Stimulated activated CD4-positive, alpha-beta T cell treated with anti-CD3 and anti-CD28 coated beads, Interleukin-15, amount 100 ng/mL, for 1 hour (primary cell): ENCODE results near the gene NEGR1.

Source experiments
- DNase-seq, 2 donors: peaks; one replicate each; pipeline ENCODE4 v3.0.0-alpha.2; 2020; ENCODE audit warnings: low read depth in 1 of 2, low spot score in 1 of 2

NEGR1 gene

DNA sequence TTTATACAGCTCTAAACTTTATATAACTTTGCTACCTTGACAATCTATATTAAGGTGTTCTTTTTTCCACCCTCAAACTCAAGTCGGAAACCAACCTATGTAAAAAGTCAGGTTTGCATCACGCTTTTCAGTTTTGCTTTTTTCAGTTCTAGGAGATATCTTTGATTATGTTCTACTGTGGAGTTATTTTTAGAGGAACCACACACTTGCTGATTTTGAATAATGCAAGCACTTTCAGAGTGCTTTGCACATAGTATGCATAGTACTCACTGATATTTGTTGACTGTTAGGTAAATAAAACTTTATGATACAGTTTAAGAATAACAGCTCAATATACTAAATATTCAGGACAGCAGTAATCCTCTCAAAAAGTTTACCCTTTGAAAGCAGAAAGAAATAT lies 637.3 kb downstream of the NEGR1 start:
- DNase-seq, result no peak

GRCh38 chr1:71641903-71642302 lies 640.4 kb downstream of the NEGR1 start:
- DNase-seq, result no peak

GRCh38 chr1:71640998-71641397 lies 641.3 kb downstream of the NEGR1 start:
- DNase-seq, result no peak

DNA sequence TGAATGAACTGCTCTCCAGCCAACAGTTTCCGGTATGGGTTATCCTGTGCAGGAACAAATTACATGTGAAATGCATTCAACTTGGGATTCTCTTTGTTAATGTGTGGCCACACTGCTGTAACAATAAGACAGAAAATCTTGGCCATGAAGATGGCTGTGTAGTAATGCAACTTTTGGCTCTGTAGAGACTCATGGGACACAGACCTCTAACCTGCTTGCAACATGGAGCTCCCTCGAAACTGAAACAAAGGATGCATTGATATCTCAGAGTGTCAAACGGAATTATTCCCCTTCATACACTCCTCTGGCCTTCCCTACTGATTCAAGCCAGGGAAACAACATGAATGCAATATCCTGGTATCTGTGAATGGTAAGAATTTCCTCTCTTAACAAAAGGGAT lies 642.2 kb downstream of the NEGR1 start:
- DNase-seq, result no peak

DNA sequence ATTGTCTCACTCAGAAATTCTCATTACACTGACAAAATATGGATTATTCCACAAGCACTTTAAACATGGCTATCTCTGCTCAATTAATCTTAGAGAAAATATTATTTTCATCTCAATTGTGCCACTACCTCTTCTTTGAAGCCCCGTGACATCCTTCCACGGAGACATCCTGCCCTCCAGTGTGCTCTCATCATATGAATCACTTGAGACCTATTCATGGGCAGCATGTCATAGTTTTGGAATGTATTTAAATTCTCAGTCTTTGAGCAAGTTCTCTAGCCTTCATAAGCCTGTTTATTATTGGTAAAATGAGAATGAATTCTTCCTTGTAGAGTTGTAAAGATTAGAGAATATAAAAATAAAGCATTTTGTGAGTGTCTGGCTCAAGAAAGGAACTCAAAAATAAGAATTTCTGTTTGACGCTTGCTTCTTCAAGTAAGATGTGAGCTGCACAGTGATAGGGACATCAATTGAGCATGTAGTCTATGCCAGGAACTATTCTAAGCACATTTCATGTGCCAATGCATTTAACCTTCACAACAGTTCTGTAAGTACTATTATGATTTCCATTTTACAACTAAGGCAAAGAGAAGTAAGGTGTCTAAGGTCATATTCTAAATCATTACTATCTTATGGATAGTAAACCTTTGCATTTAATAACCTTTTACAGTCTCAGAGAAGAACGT lies 644.1 kb downstream of the NEGR1 start:
- DNase-seq, result no peak

DNA sequence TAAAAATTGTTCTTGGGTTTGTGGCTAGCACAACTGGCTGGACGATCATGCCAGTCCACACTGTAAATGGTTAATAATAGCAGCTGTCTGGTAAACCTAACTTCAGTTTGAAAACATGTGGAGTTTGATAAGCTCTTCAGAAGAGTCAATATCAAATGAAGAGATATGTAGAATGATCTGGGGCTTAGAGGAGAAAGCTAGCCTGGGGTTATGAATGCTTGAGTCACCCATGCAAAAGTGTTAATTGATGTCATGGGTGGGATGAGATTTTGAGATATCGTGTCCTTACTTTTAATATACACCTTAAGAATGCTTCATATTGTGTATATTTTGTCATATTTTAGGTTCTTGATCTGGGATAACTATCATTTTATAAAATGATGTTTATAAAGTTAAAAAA lies 646.8 kb downstream of the NEGR1 start:
- no peak for DNase-seq

GRCh38 chr1:71634159-71634558 lies 648.2 kb downstream of the NEGR1 start:
- DNase-seq, result no peak

- DNase-seq, result no peak
Measured at GRCh38 chr1:71630073-71630472, 652.3 kb downstream of the NEGR1 start.

DNA sequence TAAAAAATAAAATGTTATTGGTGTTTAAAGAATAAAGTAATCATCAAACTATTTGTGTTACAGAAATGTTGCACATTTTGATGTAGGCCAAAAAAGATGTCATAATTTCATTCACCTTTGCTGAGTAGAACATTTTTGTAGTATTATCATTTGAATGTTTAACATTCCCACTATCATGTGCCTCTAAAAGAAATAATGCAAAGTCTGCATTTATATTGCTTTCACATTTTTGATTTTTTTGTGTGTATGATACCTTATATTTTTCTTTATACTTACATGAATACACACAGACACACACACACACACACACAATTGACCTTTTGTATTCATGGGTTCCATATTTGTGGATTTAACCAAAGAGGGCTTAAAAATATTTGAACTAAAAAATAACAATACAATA lies 657.3 kb downstream of the NEGR1 start:
- no peak for DNase-seq

DNA sequence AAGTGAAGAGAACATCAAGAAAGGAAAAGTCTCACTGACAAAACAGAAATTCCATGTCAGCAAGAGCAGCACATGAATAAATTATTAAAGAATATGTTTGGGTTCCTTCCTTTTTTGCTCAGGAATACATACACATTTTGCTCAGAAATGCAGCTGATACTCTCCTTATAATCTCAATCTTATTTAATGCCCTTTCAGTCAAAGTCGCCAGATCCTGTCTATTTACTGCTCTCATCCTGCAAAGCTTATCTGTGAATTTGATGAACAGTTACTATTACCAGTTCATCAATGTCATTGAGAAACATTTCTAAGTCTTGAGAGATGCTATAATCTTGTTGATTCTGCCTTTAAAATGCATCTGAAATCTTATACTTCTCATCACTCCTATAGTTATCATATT lies 658.5 kb downstream of the NEGR1 start:
- DNase-seq, result no peak

GRCh38 chr1:71621785-71622184 lies 660.6 kb downstream of the NEGR1 start:
- no peak for DNase-seq

DNA sequence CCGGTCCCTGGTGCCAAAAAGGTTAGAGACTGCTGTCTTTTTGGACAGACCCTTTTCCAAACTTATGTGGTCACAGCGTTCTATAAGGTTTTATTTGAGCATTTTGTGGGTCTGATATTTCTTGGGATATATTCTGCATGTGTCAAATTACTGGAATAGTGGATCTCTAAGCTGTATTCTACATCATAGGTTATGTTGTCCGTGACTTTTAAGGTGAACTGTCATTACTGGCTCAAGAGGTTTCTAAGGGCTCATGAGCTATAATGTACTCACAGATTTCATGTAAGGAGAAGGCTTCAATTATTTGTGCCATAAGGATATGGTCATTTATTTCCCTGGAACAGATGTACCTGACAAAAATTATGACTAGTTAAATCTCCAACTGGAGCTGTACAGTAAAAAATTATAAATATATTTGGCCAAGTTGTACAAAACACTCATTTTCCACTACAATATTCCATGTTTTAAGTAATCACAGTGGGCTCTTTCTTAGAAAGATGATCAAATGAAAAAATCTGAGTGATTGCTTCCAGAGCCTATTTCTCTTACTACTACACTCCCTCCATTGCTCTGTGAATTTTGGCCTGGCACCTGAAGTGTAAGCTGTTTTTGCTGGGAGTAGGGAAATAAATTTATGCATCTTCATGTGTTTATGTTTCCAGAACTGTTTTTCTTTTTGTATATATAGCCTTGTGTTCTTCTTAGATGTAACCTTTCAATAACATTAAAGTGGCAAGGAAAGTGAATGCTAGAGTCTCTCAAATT lies 663.4 kb downstream of the NEGR1 start:
- DNase-seq, result no peak

DNA sequence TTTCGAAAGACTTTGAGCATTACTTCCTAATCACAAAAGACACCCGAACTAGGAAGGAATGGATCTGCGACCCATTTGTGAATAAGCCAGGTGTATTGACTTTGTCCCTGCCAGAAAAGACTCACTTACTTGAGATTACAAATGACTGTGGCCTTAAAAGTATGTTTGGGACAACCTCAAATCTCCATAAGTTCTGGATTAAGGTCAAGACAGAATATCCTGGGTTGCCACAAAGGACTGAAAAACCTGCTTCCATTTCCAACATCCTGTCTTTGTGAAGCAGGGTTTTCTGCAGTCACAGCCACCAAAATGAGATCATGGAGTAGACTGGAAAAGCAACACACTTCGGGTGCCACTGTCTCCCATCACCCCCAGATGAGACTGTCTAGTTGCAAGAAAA lies 664.1 kb downstream of the NEGR1 start:
- no peak for DNase-seq

DNA sequence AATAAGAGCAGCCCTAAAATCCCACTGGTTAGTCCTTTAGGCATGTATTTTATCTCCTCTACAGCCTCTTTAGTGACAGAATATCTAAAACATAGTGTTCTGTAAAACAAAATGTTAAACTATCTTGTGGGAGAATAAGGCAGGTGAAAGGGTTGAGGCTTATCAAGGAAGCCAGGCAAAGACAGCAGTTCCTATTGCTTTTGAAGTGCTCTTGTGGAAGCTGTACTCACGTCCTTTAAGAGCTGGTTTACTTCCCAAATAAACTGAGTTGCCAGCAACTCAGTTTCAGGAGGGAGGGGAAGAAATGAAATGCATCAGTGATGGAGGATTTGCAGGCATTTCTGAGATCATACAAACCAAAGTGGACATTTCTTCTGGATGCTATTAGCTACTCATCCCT lies 671.9 kb downstream of the NEGR1 start:
- DNase-seq, result no peak

- no peak for DNase-seq
Measured at GRCh38 chr1:71603044-71603776, 679.1 kb downstream of the NEGR1 start.

DNA sequence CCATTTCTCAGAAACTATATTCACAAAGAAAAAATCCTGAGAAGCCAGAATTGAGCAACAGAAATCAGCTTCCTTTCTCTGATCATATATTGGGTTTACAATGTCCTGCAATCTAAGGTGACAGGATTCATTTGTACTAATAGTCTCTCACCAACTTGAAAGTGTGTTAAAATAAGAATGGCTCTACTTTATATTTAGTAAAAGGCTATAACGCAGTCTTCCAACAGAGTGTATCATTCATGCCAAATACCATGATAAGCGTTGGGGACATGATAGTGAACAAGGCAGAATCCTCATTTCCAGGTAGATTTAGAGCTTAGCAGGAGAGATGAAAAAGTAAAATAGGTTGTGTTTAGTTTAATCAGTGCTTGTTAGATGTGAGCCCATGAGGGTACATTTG lies 682.3 kb downstream of the NEGR1 start:
- DNase-seq, result no peak

- DNase-seq, result no peak
Measured at GRCh38 chr1:71599306-71599705, 683.0 kb downstream of the NEGR1 start.

GRCh38 chr1:71593523-71593922 lies 688.8 kb downstream of the NEGR1 start:
- DNase-seq, result no peak

DNA sequence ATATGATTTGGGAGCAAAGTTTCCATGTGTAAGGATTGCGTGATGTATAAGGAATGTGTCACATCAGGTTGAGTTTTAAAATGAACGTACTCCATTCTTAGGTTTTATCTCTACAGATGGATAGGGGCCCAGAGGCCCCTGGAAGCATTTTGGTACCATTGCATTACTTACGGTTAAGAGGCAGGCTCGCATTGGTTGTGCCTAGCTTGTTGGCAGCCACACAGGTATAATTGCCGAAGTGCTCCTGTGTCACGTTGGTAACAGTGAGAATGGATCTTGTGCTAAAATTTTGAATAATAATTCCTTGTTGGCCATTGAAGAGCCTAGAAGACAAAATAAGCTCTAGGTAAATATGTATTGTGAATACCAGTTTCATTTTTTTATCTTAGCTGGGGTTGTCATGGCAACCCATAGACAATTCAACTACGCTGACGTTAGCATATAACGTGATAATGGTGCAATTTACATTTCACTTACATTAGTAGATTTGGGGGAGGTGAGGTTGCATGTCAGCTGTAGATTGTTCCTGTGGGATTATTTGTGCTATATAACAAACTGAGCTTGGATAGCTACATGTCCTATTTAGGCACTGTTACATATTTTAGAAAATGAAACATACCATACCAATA lies 689.6 kb downstream of the NEGR1 start:
- no peak for DNase-seq

GRCh38 chr1:71589005-71589404 lies 693.3 kb downstream of the NEGR1 start:
- no peak for DNase-seq

DNA sequence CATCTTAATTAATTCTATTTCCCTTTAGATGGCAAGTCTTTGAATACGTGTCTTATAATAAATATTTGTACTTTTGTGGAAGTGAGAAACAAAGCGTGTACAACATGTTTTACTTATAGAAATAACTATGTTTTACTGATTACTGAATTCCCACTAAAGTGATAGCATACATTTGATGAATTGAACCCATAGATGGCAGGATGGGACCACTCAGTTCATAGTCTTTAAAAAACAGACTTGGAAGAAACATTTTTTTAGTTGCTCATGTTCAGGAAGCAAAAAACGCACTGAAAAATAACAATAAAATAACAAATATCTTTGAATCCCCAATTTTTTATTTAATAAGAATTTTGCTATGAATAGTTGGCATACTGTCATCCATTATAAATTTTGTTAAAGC lies 694.4 kb downstream of the NEGR1 start:
- no peak for DNase-seq

GRCh38 chr1:71586030-71586429 lies 696.3 kb downstream of the NEGR1 start:
- no peak for DNase-seq
